OCI-LY3 (cell line): ENCODE measurements around the gene AKR1A1.

ENCODE experiments used
- CTCF ChIP-seq: fragments of 200-600, 300-600 bp; sonication (generic); IDR thresholded peaks from 2 replicates; pipeline ENCODE4 v1.5.1; 2014; ENCODE audit warnings: antibody characterized with exemption, low read length, low read depth
- EZH2phosphoT487 ChIP-seq: fragments of 200-600 bp; shearing (Covaris generic); IDR thresholded peaks from 2 replicates; pipeline ENCODE4 v1.6.1; 2018; ENCODE audit warnings: antibody characterized with exemption, mixed run types, low read depth

DNA sequence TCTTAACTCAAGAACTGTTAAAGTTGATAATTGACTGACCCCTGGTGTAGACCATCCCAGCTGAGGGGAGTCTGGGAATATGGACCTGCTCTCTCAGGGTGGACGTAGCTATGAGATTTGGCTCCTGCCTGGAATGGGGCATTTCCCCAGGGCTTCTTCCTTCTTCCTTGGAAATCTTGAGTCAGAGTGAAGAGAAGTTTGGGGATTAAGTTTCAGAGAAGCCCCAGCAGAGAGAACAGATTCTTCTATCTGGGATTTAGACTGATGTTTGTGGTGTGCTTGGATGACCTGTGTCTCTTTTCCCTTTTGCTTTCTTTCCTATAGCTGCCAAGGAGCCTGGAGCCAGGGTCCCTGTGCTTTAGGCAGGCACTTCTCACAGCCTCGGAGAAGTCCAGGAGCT is 13.2 kb downstream of the AKR1A1 start:
- TF ChIP-seq CTCF (no peak), EZH2phosphoT487 (no peak)
